ENCODE measurements around the gene IL24. TPM values are rescaled to one million over a fixed set of nuclear protein-coding genes. Genes with fewer than 3 reads are reported as not detected.

Gene IL24
- polyA plus RNA-seq, 1 experiment = 0.25 TPM

- no peak for DNase-seq (ENCODE audit: low read depth)
- H3K27me3 ChIP-seq (ENCODE audit: control insufficient read depth, insufficient read depth, low read length) = no peaks in the 10 kb centered on the region
- H3K4me3 ChIP-seq (ENCODE audit: low read depth, low read length) = no peak overlapping the region
- H3K36me3 ChIP-seq (ENCODE audit: control insufficient read depth, insufficient read depth, low read length) = no peaks in the 10 kb centered on the region
- ChIA-PET POLR2A (no interaction called here), CTCF (interaction anchor here (0.7 to 1.9 kb wide), 10 partner anchors 10 to 231 kb away, joined by 3 to 7 read pairs (median 4); partner anchors contain the start of genes FCMR and PIGR)
- TF ChIP-seq, protein P1, sequence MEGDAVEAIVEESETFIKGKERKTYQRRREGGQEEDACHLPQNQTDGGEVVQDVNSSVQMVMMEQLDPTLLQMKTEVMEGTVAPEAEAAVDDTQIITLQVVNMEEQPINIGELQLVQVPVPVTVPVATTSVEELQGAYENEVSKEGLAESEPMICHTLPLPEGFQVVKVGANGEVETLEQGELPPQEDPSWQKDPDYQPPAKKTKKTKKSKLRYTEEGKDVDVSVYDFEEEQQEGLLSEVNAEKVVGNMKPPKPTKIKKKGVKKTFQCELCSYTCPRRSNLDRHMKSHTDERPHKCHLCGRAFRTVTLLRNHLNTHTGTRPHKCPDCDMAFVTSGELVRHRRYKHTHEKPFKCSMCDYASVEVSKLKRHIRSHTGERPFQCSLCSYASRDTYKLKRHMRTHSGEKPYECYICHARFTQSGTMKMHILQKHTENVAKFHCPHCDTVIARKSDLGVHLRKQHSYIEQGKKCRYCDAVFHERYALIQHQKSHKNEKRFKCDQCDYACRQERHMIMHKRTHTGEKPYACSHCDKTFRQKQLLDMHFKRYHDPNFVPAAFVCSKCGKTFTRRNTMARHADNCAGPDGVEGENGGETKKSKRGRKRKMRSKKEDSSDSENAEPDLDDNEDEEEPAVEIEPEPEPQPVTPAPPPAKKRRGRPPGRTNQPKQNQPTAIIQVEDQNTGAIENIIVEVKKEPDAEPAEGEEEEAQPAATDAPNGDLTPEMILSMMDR (IDR thresholded peaks at IDR 0.05; ENCODE audit: insufficient read depth, low read depth, low read length) = no peak
Observed at GRCh38 chr1:206931709-206932108, 34.5 kb downstream of the IL24 start.

GRCh38 chr1:206932177-206932576 is 34.9 kb downstream of the IL24 start:
- Histone ChIP-seq H3K27me3 (ENCODE audit: control insufficient read depth, insufficient read depth, low read length) (no peaks in the 10 kb centered on the region), H3K36me3 (ENCODE audit: control insufficient read depth, insufficient read depth, low read length) (no peaks in the 10 kb centered on the region), H3K4me3 (ENCODE audit: low read depth, low read length) (no peak overlapping the region)
- CTCF ChIA-PET = interaction anchor here (0.7 to 1.9 kb wide), 10 partner anchors 9 to 232 kb away, joined by 3 to 7 read pairs (median 4); partner anchors contain the start of genes FCAMR, FCMR and PIGR
- POLR2A ChIA-PET = no interaction called here
- no peak for DNase-seq (ENCODE audit: low read depth)
- TF ChIP-seq, protein P1 (IDR thresholded peaks at IDR 0.05; ENCODE audit: insufficient read depth, low read depth, low read length) = no peak

DNA sequence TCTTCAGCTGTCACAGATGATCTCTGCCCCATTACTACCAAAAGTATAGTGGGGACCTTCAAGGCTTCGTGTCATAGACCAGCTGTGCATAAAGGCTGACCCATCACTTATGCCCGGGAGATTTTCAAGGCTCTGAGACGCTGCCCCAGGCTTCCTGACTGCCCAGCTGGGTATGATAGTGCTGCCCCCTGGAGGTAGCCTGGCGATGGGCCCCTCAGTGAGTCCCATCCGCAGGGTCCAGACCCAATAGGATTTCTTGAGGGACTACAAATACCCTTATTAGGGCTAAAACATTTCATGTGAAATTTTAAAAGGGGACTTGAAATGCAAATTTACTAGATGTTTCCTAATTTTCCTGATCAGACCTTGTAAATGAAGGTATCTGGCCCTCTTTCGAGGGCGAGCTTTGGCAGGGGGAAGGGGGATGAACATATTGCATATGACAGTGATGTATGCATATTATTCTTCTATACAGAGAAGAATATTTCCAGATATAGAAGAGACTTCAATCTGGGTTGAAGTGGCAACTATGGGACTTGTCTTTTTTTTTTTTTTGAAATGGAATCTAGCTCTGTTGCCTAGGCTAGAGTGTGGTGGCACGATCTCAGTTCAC is 36.2 kb downstream of the IL24 start:
- Histone ChIP-seq H3K27me3 (ENCODE audit: control insufficient read depth, insufficient read depth, low read length) (no peaks in the 10 kb centered on the region), H3K4me3 (ENCODE audit: low read depth, low read length) (no peak overlapping the region), H3K36me3 (ENCODE audit: control insufficient read depth, insufficient read depth, low read length) (no peaks in the 10 kb centered on the region)
- POLR2A ChIA-PET = interaction anchor here (0.7 kb wide), 1 partner anchor 15 kb away, joined by 6 read pairs; no protein-coding TSS in a partner anchor
- no peak for DNase-seq (ENCODE audit: low read depth)
- TF ChIP-seq, protein P1 (IDR thresholded peaks at IDR 0.05; ENCODE audit: insufficient read depth, low read depth, low read length) = peak; percentile 59
- CTCF ChIA-PET = interaction anchor here (1.0 to 4.6 kb wide), 5 partner anchors 8 to 124 kb away, joined by 3 to 22 read pairs (median 3); partner anchors contain the start of genes FCAMR and PIGR

GRCh38 chr1:206935491-206936067 is 38.3 kb downstream of the IL24 start:
- TF ChIP-seq, protein P1 (IDR thresholded peaks at IDR 0.05; ENCODE audit: insufficient read depth, low read depth, low read length) = peak; percentile 60
- DNase-seq (ENCODE audit: low read depth) = no peak
- H3K27me3 ChIP-seq (ENCODE audit: control insufficient read depth, insufficient read depth, low read length) = peaks cover 1% of the 10 kb centered on the region; the same call in 1 of the 2 replicates
- ChIA-PET POLR2A (no interaction called here), CTCF (interaction anchor here (0.9 to 4.6 kb wide), 14 partner anchors 8 to 569 kb away, joined by 3 to 22 read pairs (median 4); partner anchors contain the start of gene PIGR)
- no peak overlapping the region for H3K4me3 ChIP-seq (ENCODE audit: low read depth, low read length)
- no peaks in the 10 kb centered on the region for H3K36me3 ChIP-seq (ENCODE audit: control insufficient read depth, insufficient read depth, low read length)

GRCh38 chr1:206937425-206937824 is 40.2 kb downstream of the IL24 start:
- peaks cover 7% of the 10 kb centered on the region for H3K27me3 ChIP-seq (ENCODE audit: control insufficient read depth, insufficient read depth, low read length)
- DNase-seq (ENCODE audit: low read depth) = no peak
- TF ChIP-seq, protein P1 (IDR thresholded peaks at IDR 0.05; ENCODE audit: insufficient read depth, low read depth, low read length) = no peak
- CTCF ChIA-PET = interaction anchor here (1.7 to 4.6 kb wide), 3 partner anchors 10 to 25 kb away, joined by 4 to 22 read pairs (median 9); partner anchors contain the start of gene PIGR
- H3K36me3 ChIP-seq (ENCODE audit: control insufficient read depth, insufficient read depth, low read length) = no peaks in the 10 kb centered on the region
- POLR2A ChIA-PET = no interaction called here
- no peak overlapping the region for H3K4me3 ChIP-seq (ENCODE audit: low read depth, low read length)

Data from BJ (cell line).